SJSA1 (cell line): Measurements from ENCODE around the gene LZTR1. TPM values are rescaled to one million over a fixed set of nuclear protein-coding genes. Genes with fewer than 3 reads are reported as not detected.
A peak's percentile ranks its signal among the peaks of the same experiment; 100 is the strongest.
"Not testable (repeated sequence)": the region's sequence is repeated elsewhere in the genome, so short reads cannot be mapped to it uniquely, and the experiment has no call there.

Experiments
- DNase-seq, 2 experiments: peaks; one replicate each; pipeline ENCODE4 v3.0.0-alpha.2; 2015 to 2020; ENCODE audit warnings: low spot score in 2 of 2, low read depth in 1 of 2
- H3K27ac ChIP-seq: fragments of 250-450 bp; sonication (Bioruptor Pico); 2 replicates; pipeline ENCODE4 v1.5.1; 2020; ENCODE audit warnings: mild to moderate bottlenecking, moderate library complexity
- H3K27me3 ChIP-seq: fragments of 250-450 bp; sonication (Bioruptor Pico); replicated peaks from 2 replicates; pipeline ENCODE4 v1.5.1; 2020; ENCODE audit warnings: mild to moderate bottlenecking, moderate library complexity
- H3K36me3 ChIP-seq: fragments of 250-450 bp; sonication (Bioruptor Pico); 2 replicates; pipeline ENCODE4 v1.5.1; 2020; ENCODE audit warnings: mild to moderate bottlenecking
- H3K4me1 ChIP-seq: fragments of 250-450 bp; sonication (Bioruptor Pico); replicated peaks from 2 replicates; pipeline ENCODE4 v1.6.1; 2021; ENCODE audit warnings: mild to moderate bottlenecking
- H3K4me3 ChIP-seq: fragments of 250-450 bp; sonication (Bioruptor Pico); 2 replicates; pipeline ENCODE4 v1.5.1; 2020; ENCODE audit warnings: mild to moderate bottlenecking
- H3K9me3 ChIP-seq: fragments of 250-450 bp; sonication (Bioruptor Pico); replicated peaks from 2 replicates; pipeline ENCODE4 v1.5.1; 2020; ENCODE audit warnings: mild to moderate bottlenecking
- total RNA-seq: library from RNA; depleted of rRNA; stranded (reverse); fragments of >200 nt; shearing (Covaris generic); gene quantifications from 2 replicates; pipeline ENCODE4 v1.2.3, GENCODE V29; 2014; rRNA removed

LZTR1 gene
- total RNA-seq: 15.9 and 21.9 TPM in 2 replicates

DNA sequence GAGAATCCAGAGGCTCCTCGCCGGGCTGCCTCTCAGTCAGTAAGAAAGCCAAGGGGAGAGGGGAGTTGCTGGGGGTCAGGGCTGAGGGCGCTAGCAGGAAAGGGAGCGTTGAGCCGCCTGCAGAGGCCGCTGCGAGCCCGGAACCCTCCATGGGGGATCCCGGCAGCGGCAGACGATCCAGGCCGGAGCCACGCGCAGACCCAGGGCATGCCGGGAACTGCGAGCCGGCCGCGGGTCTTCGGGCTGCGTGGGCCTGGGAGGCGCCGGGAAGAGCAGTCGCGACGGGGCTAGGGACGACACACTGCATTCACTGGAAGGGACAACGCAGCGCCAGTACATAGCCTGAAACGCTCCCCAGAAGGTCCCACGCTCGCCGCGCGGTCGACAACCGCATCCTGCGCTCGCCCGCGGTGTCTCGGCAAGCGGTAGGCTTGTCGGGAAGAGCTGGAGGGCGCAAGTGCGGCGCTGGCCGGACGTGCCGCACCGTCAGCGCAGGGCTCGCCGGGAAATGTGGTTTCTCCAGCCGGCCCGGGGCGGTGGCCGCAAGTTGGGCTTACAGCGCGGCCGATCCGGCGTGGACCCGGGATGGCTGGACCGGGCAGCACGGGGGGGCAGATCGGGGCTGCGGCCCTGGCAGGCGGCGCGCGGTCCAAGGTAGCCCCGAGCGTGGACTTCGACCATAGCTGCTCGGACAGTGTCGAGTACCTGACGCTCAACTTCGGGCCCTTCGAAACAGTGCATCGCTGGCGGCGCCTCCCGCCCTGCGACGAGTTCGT lies at the start of gene LZTR1:
Gene LZTR1 (plus strand): TSS at position 511 of the 776 bp plus-strand sequence. CDS start 75 bp downstream, at position 586.
- no peaks in the 10 kb centered on the region for H3K27me3 ChIP-seq
- H3K4me3 ChIP-seq: peak within 1 kb of the TSS; percentile 91
- H3K27ac ChIP-seq: peak within 1 kb of the TSS; percentile 64
- H3K9me3 ChIP-seq: peaks cover 10% of the 10 kb centered on the region; the same call in 1 of the 2 replicates
- peak; percentile 81 to 90 for DNase-seq
- H3K4me1 ChIP-seq: peaks cover 24% of the 10 kb centered on the region
- H3K36me3 ChIP-seq: peaks cover 22% of the 10 kb centered on the region

DNA sequence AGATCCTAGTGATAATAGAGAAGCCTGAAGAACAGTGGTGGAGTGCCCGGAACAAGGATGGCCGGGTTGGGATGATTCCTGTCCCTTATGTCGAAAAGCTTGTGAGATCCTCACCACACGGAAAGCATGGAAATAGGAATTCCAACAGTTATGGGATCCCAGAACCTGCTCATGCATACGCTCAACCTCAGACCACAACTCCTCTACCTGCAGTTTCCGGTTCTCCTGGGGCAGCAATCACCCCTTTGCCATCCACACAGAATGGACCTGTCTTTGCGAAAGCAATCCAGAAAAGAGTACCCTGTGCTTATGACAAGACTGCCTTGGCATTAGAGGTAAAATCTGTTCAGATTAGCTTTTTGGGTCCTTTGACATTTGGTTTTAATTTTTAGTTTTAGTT lies 48.2 kb upstream of the LZTR1 start:
- H3K9me3 ChIP-seq: no peaks in the 10 kb centered on the region
- DNase-seq: no peak
- peaks cover 61% of the 10 kb centered on the region for H3K36me3 ChIP-seq
- H3K4me3 ChIP-seq: no peak overlapping the region
- H3K4me1 ChIP-seq: no peaks in the 10 kb centered on the region
- no peaks in the 10 kb centered on the region for H3K27me3 ChIP-seq
- H3K27ac ChIP-seq: no peak overlapping the region

DNA sequence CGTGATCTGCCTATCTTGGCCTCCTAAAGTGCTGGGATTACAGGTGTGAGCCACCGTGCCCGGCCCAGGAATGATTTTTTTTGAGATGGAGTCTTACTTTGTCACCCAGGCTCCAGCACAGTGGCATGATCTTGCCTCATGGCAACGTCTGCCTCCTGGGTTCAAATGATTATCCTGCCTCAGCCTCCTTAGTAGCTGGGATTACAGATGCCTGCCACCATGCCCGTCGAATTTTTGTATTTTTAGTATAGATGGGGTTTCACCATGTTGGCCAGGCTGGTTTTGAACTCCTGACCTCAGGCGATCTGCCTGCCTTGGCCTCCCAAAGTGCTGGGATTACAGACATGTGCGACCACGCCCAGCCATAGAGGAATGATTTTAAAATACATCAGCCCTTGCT lies 47.0 kb upstream of the LZTR1 start:
- H3K36me3 ChIP-seq: peaks cover 58% of the 10 kb centered on the region
- not testable (repeated sequence) for H3K27ac ChIP-seq, DNase-seq, H3K9me3 ChIP-seq, H3K27me3 ChIP-seq, H3K4me3 ChIP-seq, H3K4me1 ChIP-seq

DNA sequence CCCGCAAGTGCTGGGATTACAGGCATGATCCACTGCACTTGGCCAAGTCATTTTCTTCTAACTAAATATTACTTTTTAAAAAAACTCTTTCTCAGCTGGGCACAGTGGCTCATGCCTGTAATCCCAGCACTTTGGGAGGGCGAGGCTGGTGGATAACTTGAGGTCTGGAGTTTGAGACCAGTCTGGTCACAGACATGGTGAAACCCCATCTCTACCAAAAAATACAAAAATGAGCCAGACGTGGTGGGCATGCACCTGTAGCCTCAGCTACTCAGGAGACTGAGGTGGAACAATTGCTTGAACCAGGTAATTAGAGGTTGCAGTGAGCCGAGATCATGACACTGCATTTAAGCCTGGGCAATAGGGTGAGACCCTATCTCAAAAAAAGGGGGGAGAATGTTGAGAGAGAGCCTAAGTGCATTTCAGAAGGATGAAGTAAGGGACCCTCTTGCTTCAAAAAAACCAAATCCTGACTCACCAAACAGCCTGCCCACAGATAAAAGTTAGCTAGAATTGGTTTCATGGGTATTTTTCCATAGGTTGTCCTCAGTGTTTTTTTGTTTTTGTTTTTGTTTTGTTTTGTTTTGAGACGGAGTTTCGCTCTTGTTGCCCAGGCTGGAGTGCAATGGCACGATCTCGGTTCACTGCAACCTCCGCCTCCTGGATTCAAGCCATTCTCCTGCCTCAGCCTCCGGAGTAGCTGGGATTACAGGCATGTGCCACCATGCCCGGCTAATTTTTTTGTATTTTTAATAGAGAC lies 46.1 kb upstream of the LZTR1 start:
- DNase-seq, H3K27ac ChIP-seq, H3K4me1 ChIP-seq, H3K4me3 ChIP-seq, H3K27me3 ChIP-seq, H3K9me3 ChIP-seq: not testable (repeated sequence)
- peaks cover 56% of the 10 kb centered on the region for H3K36me3 ChIP-seq

DNA sequence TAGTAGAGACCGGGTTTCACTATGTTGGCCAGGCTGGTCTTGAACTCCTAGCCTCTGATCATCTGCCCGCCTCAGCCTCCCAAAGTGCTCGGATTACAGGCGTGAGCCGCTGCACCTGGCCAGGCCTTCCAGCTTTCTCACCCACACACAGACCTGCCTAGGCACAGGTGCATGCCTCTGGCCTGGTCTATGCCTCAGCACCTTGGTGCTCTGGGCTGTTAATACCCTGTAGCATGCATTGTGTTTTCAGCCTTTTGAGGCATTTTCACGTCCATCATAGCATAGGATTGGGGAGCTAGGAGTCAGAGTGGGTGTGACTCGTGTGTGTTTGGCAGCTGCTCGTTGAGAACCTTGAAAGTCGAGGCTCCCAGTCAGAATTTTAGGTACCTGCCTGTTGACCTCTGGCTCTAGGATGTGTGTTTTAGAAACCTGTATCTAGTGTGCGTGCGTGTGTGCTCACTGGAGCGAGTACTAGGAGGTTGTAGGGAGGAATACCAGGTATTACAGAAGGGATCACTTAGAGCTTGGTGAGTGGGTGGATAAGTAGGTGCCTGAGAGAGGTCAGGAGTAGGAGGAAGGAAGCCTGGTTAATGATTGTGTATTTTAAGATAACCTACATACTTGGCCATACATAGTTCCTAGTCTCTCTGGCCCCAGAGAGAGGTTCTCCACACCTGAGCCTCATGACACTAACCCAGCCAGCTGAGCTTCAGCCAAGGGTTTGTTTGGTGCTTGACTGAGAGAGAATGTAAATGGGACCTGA lies 44.9 kb upstream of the LZTR1 start:
- no peak overlapping the region for H3K4me3 ChIP-seq
- no peak overlapping the region for H3K27ac ChIP-seq
- no peaks in the 10 kb centered on the region for H3K9me3 ChIP-seq
- DNase-seq: no peak
- H3K36me3 ChIP-seq: peaks cover 59% of the 10 kb centered on the region
- H3K27me3 ChIP-seq: no peaks in the 10 kb centered on the region
- H3K4me1 ChIP-seq: no peaks in the 10 kb centered on the region

DNA sequence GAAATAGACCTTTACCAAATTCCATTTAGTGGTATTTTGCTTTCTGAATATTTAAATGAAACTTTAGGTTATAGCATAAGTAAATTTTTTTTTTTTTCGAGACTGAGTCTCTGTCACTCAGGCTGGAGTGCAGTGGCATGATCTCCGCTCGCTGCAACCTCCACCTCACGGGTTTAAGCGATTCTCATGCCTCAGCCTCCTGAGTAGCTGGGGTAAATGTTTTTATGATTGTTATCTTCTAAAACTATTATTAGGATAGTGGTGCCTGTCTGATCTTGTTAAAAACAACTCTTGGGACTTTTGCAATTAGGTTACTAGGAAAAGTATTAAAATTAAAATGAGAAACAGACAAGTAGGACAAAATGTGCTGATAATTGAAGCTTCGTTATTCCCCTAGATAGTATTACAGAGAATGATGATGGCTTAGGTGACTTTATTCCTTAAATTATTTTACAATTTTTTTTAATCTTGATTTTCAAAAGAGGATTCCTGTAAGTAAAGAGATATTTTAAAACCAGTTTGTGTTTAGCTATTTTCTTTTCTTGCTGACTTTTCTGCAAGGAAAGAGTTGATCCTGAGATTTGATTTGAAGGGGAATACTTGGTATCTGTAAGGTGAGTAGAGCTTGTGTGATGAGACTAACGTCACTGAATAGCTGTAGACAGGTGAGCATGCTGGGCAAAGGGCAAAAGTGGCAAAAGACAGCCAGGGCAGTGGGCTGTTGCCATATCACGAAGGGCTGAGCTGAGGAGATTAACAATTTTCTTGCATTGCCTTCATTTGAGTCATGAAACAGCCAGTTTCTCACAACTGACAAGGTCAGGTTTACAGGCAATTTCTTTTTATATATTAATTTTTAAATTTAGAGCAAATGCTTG lies 44.1 kb upstream of the LZTR1 start:
- Histone ChIP-seq H3K27ac (no peak overlapping the region), H3K27me3 (no peaks in the 10 kb centered on the region), H3K4me3 (no peak overlapping the region), H3K4me1 (no peaks in the 10 kb centered on the region), H3K9me3 (no peaks in the 10 kb centered on the region), H3K36me3 (peaks cover 54% of the 10 kb centered on the region)
- DNase-seq: no peak

DNA sequence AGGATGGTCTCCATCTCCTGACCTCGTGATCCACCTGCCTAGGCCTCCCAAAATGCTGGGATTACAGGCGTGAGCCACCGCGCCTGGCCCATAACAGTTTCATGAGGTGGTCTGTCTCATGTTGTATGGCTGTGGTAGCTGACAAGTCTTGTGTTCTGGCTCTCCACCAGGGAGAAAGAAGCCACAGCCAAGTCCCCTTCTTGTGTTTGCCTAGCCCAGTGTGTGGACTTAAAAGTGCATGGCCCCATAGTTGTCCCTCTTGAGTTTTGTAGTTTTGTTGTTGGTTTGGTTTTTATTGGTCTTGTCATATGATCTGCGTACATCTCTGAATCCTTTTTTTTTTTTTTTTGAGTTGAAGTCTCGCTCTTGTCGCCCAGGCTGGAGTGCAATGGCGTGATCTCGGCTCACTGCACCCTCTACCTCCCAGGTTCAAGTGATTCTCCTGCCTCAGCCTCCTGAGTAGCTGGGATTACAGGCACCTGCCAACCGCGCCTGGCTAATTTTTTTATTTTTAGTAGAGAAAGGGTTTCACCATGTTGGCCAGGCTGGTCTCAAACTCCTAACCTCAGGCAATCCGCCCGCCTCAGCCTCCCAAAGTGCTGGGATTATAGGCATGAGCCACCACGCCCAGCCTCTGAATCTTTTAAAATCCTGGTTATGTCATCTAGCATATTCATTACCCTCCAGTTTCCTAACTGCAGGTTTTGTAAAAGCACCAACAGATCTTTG lies 42.5 kb upstream of the LZTR1 start:
- not testable (repeated sequence) for H3K4me3 ChIP-seq, DNase-seq, H3K9me3 ChIP-seq, H3K27me3 ChIP-seq, H3K4me1 ChIP-seq, H3K27ac ChIP-seq
- peaks cover 43% of the 10 kb centered on the region for H3K36me3 ChIP-seq

DNA sequence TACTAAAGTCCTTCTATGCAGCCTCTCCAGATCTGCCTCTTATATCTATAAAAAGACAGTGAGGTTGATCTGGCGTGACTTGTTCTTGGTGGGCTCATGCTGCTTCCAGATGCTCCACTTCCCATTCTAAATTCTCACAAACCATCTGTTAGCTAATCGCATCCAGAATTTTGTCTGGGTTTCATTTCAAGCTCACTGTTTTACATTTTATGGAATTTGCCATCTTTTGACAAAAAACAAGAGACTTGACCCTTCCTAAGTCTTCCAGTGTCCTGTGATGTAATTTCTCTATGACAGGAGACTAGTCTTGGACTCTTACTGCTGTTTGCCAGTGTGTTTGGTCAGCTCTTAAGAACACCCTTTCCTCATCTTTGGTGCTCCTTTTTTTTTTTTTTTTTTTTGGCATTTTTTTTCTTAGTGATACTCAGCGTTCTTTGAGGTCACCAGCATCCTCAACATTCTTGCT lies 41.9 kb upstream of the LZTR1 start:
- Histone ChIP-seq H3K27ac (no peak overlapping the region), H3K4me1 (peaks cover 8% of the 10 kb centered on the region), H3K27me3 (no peaks in the 10 kb centered on the region), H3K4me3 (no peak overlapping the region), H3K36me3 (peaks cover 38% of the 10 kb centered on the region), H3K9me3 (no peaks in the 10 kb centered on the region)
- DNase-seq: no peak

DNA sequence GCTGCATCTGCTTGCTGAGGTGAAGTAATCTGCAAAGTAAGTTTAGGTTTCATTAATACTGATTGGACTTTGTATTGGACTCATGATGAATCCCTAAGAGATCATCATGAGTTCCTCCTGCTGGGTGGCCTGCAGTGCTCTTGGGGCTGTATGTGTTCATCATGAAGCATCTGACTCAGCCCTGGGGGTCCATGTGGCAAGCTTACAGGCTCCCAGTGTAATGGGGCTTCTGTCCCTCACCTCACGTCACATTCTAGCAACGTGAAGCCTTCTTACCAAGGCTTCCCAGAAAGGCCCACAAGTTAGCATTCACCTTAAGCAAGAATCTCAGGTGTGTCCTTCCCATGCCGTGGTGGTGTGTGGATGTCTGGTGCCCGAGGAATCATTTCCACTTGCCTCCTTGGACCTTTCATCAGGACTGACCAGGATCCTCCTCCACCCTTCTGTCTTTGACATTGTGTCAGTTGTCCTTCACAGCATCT lies 41.2 kb upstream of the LZTR1 start:
- H3K4me1 ChIP-seq: peaks cover 15% of the 10 kb centered on the region
- H3K27ac ChIP-seq: no peak overlapping the region
- H3K27me3 ChIP-seq: no peaks in the 10 kb centered on the region
- H3K9me3 ChIP-seq: no peaks in the 10 kb centered on the region
- DNase-seq: no peak
- no peak overlapping the region for H3K4me3 ChIP-seq
- H3K36me3 ChIP-seq: peaks cover 37% of the 10 kb centered on the region

DNA sequence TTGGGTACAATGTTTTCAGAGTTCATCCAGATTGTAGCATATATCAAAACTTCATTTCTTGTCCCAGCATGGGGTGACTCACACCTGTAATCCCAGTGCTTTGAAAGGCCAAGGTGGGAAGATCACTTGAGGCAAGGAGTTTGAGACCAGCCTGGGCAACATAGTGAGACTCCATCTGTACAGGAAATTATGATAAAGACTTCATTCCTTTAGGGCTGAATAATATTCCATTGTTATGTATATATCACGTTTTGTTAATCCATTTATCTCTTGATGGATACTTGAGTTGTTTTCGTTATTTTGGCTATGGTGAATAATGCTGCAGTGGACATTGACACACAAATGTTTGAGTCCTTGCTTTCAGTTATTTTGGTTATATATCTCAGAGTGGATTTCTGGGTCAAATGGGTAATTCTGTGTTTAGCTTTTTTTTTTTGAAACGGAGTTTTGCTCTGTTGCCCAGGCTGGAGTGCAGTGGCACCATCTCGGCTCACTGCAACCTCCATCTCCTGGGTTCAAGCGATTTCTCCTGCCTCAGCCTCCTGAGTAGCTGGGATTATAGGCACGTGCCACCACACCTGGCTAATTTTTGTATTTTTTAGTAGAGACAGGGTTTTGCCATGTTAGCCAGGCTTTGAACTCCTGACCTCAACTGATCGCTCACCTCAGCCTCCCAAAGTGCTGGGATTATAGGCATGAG lies 39.7 kb upstream of the LZTR1 start:
- Histone ChIP-seq H3K4me1 (peaks cover 20% of the 10 kb centered on the region), H3K36me3 (peaks cover 30% of the 10 kb centered on the region)
- H3K27me3 ChIP-seq, H3K4me3 ChIP-seq, H3K27ac ChIP-seq, DNase-seq, H3K9me3 ChIP-seq: not testable (repeated sequence)

DNA sequence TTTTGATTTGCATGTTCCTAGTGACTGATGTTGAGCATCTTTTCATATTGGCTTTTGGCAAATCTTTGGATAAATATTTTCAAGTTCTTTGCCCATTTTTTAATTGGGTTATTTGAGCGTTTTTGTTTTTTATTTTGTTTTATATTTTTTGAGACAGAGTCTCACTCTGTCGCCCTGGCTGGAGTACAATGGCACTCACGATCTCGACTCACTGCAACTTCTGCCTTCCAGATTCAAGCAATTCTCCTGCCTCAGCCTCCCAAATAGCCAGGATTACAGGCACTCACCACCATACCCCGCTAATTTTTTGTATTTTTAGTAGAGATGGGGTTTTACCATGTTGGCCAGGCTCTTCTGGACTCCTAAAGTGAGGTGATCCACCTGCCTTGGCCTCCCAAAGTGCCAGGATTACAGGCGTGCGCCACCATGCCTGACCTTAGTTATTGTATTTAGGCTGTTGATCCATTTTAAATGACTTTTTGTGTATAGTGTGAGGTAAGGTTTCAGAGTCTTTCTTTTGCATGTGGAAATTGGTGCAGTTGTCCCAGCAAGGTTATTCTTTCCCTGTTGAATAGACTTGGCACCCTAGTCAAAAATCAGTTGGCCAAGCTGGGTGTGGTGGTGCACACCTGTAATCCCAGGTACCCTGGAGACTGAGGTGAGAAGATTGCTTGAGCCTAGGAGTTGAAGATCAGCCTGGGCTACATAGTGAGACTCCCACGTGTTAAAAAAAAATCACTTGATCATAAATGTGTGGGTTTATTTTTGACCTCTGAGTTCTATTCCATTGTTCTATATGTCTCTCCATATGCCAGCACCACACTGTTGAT lies 38.8 kb upstream of the LZTR1 start:
- Histone ChIP-seq H3K27me3 (no peaks in the 10 kb centered on the region), H3K27ac (no peak overlapping the region), H3K4me3 (no peak overlapping the region), H3K4me1 (peaks cover 20% of the 10 kb centered on the region), H3K9me3 (no peaks in the 10 kb centered on the region), H3K36me3 (peaks cover 32% of the 10 kb centered on the region)
- DNase-seq: no peak
